ENCODE results near the gene C16orf54. TPM values are rescaled to one million over a fixed set of nuclear protein-coding genes. Genes with fewer than 3 reads are reported as not detected.
"Not testable (repeated sequence)": the region's sequence is repeated elsewhere in the genome, so short reads cannot be mapped to it uniquely, and the experiment has no call there.

The C16orf54 gene
- polyA plus RNA-seq, 2 donors, result 0.33 to 0.55 TPM

- not testable (repeated sequence) for H3K36me3 ChIP-seq (ENCODE audit: control insufficient read depth in 2 of 2, insufficient read depth in 2 of 2, low read length in 1 of 2); H3K27me3 ChIP-seq (ENCODE audit: control insufficient read depth in 1 of 2, insufficient read depth in 2 of 2, low read length in 2 of 2); H3K4me3 ChIP-seq (ENCODE audit: low read depth in 1 of 2, low read length in 2 of 2); H3K4me1 ChIP-seq (ENCODE audit: control insufficient read depth in 2 of 2, insufficient read depth in 2 of 2, low read length in 1 of 2); H3K27ac ChIP-seq (ENCODE audit: low read depth in 2 of 2, low read length in 1 of 2); H3K9me3 ChIP-seq (ENCODE audit: control insufficient read depth in 2 of 2, insufficient read depth in 1 of 2, low read depth in 1 of 2, low read length in 1 of 2)
- 96 to 98% methylated on average over 26 of the region's 26 CpGs for WGBS, 2 donors
These were observed 53.2 kb downstream of the C16orf54 start for GRCh38 chr16:29692606-29693005.

Other genes starting within 250 kb of the C16orf54 start
- gene NPIPB12, start 239.6 kb downstream of the C16orf54 start, polyA plus RNA-seq, result 10 to 100 TPM; 23.2 to 67.5 TPM
- gene SPN, start 82.7 kb downstream of the C16orf54 start, polyA plus RNA-seq, result 1 to 10 TPM; 1.1 to 1.5 TPM
- gene QPRT, start 66.8 kb downstream of the C16orf54 start, polyA plus RNA-seq, result under 1 TPM; 0.28 to 0.56 TPM
- under 1 TPM in 1 of 2 donors, not detected in 1; 0.02 TPM for gene ZG16, start 32.3 kb upstream of the C16orf54 start, polyA plus RNA-seq
- 10 to 100 TPM; 43.3 to 57.9 TPM for gene KIF22, start 44.8 kb upstream of the C16orf54 start, polyA plus RNA-seq
- gene MAZ, start 60.5 kb upstream of the C16orf54 start, polyA plus RNA-seq, result 100 to 1,000 TPM in 1 of 2 donors, 10 to 100 TPM in 1; 95.9 to 111 TPM
- 1 to 10 TPM; 1.1 to 2.1 TPM for gene PRRT2, start 66.2 kb upstream of the C16orf54 start, polyA plus RNA-seq
- 10 to 100 TPM; 23.2 to 32.4 TPM for gene PAGR1, start 70.2 kb upstream of the C16orf54 start, polyA plus RNA-seq
- 10 to 100 TPM; 63.3 to 69.4 TPM for gene MVP, start 74.5 kb upstream of the C16orf54 start, polyA plus RNA-seq
- 10 to 100 TPM; 26.7 to 48.3 TPM for gene CDIPT, start 117.2 kb upstream of the C16orf54 start, polyA plus RNA-seq
- under 1 TPM; 0.35 to 0.45 TPM for gene SEZ6L2, start 153.6 kb upstream of the C16orf54 start, polyA plus RNA-seq
- gene ASPHD1, start 154.5 kb upstream of the C16orf54 start, polyA plus RNA-seq, result under 1 TPM; 0.31 to 0.39 TPM
- 10 to 100 TPM; 10.1 to 15.5 TPM for gene KCTD13, start 180.2 kb upstream of the C16orf54 start, polyA plus RNA-seq
- 10 to 100 TPM; 61.1 to 83.4 TPM for gene TMEM219, start 216.1 kb upstream of the C16orf54 start, polyA plus RNA-seq
- 10 to 100 TPM; 15.6 to 30.2 TPM for gene TAOK2, start 227.9 kb upstream of the C16orf54 start, polyA plus RNA-seq
- 1 to 10 TPM; 6.3 to 9.7 TPM for gene HIRIP3, start 249.6 kb upstream of the C16orf54 start, polyA plus RNA-seq

Measured in esophagus (tissue), 2 donors.